ENCODE results near the gene SNX8. TPM values are rescaled to one million over a fixed set of nuclear protein-coding genes. Genes with fewer than 3 reads are reported as not detected.

Gene SNX8
- total RNA-seq, 1 experiment from 2014 or later = 86.6 TPM

DNA sequence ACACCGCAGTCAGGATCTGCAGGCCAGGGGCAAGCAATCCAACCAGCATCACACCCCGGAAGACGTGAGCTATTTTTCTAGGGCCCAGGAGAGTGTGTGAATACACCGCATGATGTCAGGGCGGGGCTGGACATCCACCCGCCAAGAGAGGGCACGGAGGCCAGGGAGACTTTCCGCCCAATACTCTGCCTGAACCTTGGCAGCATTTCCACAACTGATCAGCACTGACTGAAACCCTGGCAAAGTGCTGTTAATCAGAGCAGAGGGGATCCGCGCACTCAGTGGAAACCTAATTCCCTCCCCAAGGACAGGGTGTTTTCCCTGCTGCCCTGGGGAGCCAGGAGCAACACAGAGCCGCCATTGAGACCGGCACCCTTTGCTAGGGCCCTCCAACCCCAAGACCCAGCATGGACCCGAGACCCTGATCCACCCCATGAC, 89.7 kb downstream of the SNX8 start:
- TF ChIP-seq, protein P1, sequence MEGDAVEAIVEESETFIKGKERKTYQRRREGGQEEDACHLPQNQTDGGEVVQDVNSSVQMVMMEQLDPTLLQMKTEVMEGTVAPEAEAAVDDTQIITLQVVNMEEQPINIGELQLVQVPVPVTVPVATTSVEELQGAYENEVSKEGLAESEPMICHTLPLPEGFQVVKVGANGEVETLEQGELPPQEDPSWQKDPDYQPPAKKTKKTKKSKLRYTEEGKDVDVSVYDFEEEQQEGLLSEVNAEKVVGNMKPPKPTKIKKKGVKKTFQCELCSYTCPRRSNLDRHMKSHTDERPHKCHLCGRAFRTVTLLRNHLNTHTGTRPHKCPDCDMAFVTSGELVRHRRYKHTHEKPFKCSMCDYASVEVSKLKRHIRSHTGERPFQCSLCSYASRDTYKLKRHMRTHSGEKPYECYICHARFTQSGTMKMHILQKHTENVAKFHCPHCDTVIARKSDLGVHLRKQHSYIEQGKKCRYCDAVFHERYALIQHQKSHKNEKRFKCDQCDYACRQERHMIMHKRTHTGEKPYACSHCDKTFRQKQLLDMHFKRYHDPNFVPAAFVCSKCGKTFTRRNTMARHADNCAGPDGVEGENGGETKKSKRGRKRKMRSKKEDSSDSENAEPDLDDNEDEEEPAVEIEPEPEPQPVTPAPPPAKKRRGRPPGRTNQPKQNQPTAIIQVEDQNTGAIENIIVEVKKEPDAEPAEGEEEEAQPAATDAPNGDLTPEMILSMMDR (IDR thresholded peaks at IDR 0.05; ENCODE audit: insufficient read depth in 1 of 2, low read depth in 1 of 2, low read length in 1 of 2, severe bottlenecking in 1 of 2, unreplicated experiment in 1 of 2) = no peak
- no peak overlapping the region for H3K4me3 Mint-ChIP-seq (ENCODE audit: unreplicated experiment)
- BruUV-seq (replicated peaks) = no TSS peak
- H3K4me1 ChIP-seq = no peaks in the 10 kb centered on the region
- H3K9me3 ChIP-seq = no peaks in the 10 kb centered on the region
- ChIA-PET POLR2A (no interaction called here), CTCF (no interaction called here)
- H3K27me3 Mint-ChIP-seq (ENCODE audit: insufficient read depth, unreplicated experiment) = no peaks in the 10 kb centered on the region
- H3K4me1 Mint-ChIP-seq (ENCODE audit: low read depth, unreplicated experiment) = peaks cover 2% of the 10 kb centered on the region
- H3K27me3 ChIP-seq (replicated peaks; ENCODE audit: control insufficient read depth, insufficient read depth, low read length) = no peaks in the 10 kb centered on the region
- no peak overlapping the region for H3K4me3 ChIP-seq (ENCODE audit: low read depth, low read length)
- H3K9me3 Mint-ChIP-seq (ENCODE audit: unreplicated experiment) = no peaks in the 10 kb centered on the region
- H3K36me3 ChIP-seq (ENCODE audit: control insufficient read depth, insufficient read depth, low read length) = peaks cover 2% of the 10 kb centered on the region; the same call in 1 of the 2 replicates
- intact Hi-C loops (cut with micrococcal nuclease; ENCODE audit: unreplicated experiment) = no loop called here
- H3K36me3 Mint-ChIP-seq (ENCODE audit: insufficient read depth, unreplicated experiment) = peaks cover 60% of the 10 kb centered on the region
- no peak overlapping the region for H3K27ac Mint-ChIP-seq (ENCODE audit: unreplicated experiment)
- DNase-seq = no peak

GRCh38 chr7:2223321-2223720, 90.9 kb downstream of the SNX8 start:
- H3K9me3 ChIP-seq = no peaks in the 10 kb centered on the region
- H3K27me3 ChIP-seq (replicated peaks; ENCODE audit: control insufficient read depth, insufficient read depth, low read length) = no peaks in the 10 kb centered on the region
- DNase-seq = no peak
- H3K27me3 Mint-ChIP-seq (ENCODE audit: insufficient read depth, unreplicated experiment) = no peaks in the 10 kb centered on the region
- no peak overlapping the region for H3K27ac Mint-ChIP-seq (ENCODE audit: unreplicated experiment)
- intact Hi-C loops (cut with micrococcal nuclease; ENCODE audit: unreplicated experiment) = no loop called here
- ChIA-PET POLR2A (interaction anchor here (0.5 kb wide), 1 partner anchor 108 kb away, joined by 6 read pairs; no protein-coding TSS in a partner anchor), CTCF (no interaction called here)
- no peaks in the 10 kb centered on the region for H3K4me1 ChIP-seq
- peaks cover 58% of the 10 kb centered on the region for H3K36me3 Mint-ChIP-seq (ENCODE audit: insufficient read depth, unreplicated experiment)
- peaks cover 2% of the 10 kb centered on the region; the same call in 1 of the 2 replicates for H3K36me3 ChIP-seq (ENCODE audit: control insufficient read depth, insufficient read depth, low read length)
- no peak overlapping the region for H3K4me3 ChIP-seq (ENCODE audit: low read depth, low read length)
- TF ChIP-seq, protein P1 (IDR thresholded peaks at IDR 0.05; ENCODE audit: insufficient read depth in 1 of 2, low read depth in 1 of 2, low read length in 1 of 2, severe bottlenecking in 1 of 2, unreplicated experiment in 1 of 2) = no peak
- H3K9me3 Mint-ChIP-seq (ENCODE audit: unreplicated experiment) = no peaks in the 10 kb centered on the region
- BruUV-seq (replicated peaks) = no TSS peak
- no peak overlapping the region for H3K4me3 Mint-ChIP-seq (ENCODE audit: unreplicated experiment)
- no peaks in the 10 kb centered on the region for H3K4me1 Mint-ChIP-seq (ENCODE audit: low read depth, unreplicated experiment)

DNA sequence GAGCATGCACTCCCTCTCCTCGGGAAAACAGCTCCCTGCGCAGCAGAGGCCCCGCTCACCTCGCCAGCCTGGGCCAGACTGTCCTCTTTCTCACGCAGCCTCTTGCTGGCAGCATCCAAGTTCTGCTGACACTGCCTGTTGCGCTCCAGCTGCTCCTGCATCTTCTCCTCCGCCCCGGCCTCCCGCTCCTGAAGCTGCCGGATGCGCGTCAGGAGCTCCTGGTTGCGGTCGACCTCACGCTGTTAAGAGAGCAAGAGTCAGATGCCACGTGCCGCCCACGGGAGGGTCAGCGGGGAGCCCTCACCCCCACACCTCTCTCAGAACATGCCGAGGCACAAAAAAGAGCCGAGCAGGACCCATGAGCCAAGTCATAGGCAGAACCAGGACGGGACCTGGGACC, 91.7 kb downstream of the SNX8 start:
- no peaks in the 10 kb centered on the region for H3K9me3 Mint-ChIP-seq (ENCODE audit: unreplicated experiment)
- Histone ChIP-seq H3K4me3 (ENCODE audit: low read depth, low read length) (no peak overlapping the region), H3K36me3 (ENCODE audit: control insufficient read depth, insufficient read depth, low read length) (peaks cover 2% of the 10 kb centered on the region; the same call in 1 of the 2 replicates), H3K9me3 (no peaks in the 10 kb centered on the region), H3K4me1 (no peaks in the 10 kb centered on the region), H3K27me3 (replicated peaks; ENCODE audit: control insufficient read depth, insufficient read depth, low read length) (no peaks in the 10 kb centered on the region)
- no peak overlapping the region for H3K27ac Mint-ChIP-seq (ENCODE audit: unreplicated experiment)
- no peaks in the 10 kb centered on the region for H3K4me1 Mint-ChIP-seq (ENCODE audit: low read depth, unreplicated experiment)
- H3K36me3 Mint-ChIP-seq (ENCODE audit: insufficient read depth, unreplicated experiment) = peaks cover 57% of the 10 kb centered on the region
- CTCF ChIA-PET = no interaction called here
- no peak overlapping the region for H3K4me3 Mint-ChIP-seq (ENCODE audit: unreplicated experiment)
- no peaks in the 10 kb centered on the region for H3K27me3 Mint-ChIP-seq (ENCODE audit: insufficient read depth, unreplicated experiment)
- DNase-seq = no peak
- intact Hi-C loops (cut with micrococcal nuclease; ENCODE audit: unreplicated experiment) = no loop called here
- TF ChIP-seq, protein P1 (IDR thresholded peaks at IDR 0.05; ENCODE audit: insufficient read depth in 1 of 2, low read depth in 1 of 2, low read length in 1 of 2, severe bottlenecking in 1 of 2, unreplicated experiment in 1 of 2) = no peak
- BruUV-seq (replicated peaks) = no TSS peak
- POLR2A ChIA-PET = no interaction called here
